Stimulated activated CD8-positive, alpha-beta memory T cell treated with anti-CD3 and anti-CD28 coated beads, Interleukin-7, amount 100 ng/mL, for 1 hour (primary cell): ENCODE measurements around the gene ZSWIM3.
A peak's percentile ranks its signal among the peaks of the same experiment; 100 is the strongest.

Experiments
- DNase-seq, 2 donors: peaks; one replicate each; pipeline ENCODE4 v3.0.0-alpha.2; 2020; ENCODE audit warnings: low read depth in 2 of 2

The ZSWIM3 gene

DNA sequence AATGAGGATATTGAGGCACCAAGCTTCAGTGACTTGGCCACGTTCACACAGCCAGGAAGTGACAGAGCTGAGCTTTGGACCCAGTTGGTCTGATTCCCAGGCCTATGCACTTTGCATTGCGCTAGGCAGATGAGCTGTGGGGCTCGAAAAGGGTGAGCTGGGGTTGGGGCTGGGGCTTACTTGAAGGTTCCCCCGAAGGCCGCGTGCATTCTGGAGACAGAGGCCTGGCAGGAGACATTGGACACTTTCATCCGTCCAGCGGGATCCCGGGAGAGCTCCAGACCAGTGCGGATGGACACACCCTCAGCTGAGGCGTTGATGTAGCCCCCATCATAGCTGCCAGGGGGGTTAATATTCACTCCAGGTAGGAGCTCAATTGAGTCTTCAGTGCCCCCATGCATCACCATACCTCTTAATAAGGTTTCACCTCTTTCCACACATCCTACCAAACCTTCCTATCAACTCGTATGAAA, 52.0 kb downstream of the ZSWIM3 start:
- no peak for DNase-seq

DNA sequence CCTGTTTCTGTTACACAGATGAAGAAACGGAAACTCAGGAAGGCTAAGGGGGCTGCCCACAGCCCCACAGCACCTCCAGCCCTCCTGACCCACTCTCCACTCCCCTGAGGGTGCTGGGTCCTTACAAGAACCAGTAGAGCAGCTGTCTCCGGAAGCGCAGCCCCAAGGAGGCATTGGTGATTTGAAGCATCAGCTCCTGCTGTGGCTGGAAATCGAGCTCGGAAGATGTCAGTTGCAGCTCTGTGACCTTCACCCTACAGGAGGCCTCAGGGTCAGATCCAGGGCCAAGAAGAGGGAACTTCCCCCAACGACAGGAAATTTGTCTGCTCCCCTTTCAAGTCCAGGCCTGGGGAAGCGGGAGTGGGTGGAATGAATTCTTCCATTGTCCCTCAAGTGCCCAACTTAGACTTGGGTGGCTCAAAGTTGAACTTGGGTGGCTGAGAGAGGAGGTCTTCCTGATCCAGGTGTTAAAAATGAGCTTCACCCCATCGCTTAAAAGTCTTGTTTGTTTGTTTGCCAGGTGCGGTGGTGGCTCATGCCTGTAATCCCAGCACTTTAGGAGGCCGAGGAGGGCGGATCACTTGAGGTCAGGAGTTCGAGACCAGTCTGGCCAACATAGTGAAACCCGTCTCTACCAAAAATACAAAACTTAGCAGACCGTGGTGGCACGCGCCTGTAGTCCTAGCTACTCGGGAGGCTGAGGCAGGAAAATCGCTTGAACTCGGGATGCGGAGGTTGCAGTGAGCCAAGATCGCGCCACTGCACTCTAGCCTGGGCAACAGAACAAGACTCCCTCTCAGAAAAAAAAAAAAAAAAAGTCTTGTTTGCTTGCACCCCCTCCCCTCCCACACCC, 52.6 kb downstream of the ZSWIM3 start:
- DNase-seq, result no peak

DNA sequence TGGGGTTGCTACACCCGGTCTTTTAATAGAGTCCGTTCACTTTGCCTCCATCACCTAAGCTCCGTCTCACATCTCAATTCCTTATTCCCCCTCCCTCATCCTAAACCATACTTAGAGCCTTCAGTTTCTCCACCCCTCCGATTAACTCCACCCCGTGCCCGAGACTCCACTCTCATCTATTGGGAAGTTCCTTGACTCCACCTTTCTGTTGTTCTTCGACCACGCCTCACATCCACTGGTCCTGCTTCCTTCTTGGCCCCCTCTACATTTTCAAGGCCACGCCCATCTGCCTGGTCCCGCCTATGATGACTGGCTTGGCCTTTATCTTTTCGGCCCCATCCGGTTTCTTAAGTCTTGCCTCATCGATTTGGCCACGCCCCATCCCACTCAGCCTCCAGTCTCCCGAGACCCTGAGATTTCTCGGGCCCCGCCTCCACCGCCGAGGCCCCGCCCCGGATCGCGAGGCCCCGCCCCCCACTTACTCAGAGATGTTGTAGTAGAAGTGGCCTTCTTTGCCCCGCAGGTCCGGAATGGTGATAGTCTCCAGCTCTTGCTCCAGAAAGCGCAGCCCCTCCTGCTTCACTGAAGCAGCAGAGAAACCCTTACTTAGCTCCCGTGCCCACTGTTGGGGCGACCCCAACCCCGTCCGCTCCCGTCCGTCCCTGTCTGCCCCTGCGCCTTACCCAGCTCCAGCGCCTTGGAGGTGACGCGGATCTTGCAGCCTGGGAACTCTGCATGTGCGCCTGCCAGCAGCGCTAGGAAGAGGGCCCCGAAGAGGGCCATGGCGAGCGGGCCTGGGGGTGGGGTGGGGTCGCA, 53.5 kb downstream of the ZSWIM3 start:
- DNase-seq, result peak; percentile 76 to 80

DNA sequence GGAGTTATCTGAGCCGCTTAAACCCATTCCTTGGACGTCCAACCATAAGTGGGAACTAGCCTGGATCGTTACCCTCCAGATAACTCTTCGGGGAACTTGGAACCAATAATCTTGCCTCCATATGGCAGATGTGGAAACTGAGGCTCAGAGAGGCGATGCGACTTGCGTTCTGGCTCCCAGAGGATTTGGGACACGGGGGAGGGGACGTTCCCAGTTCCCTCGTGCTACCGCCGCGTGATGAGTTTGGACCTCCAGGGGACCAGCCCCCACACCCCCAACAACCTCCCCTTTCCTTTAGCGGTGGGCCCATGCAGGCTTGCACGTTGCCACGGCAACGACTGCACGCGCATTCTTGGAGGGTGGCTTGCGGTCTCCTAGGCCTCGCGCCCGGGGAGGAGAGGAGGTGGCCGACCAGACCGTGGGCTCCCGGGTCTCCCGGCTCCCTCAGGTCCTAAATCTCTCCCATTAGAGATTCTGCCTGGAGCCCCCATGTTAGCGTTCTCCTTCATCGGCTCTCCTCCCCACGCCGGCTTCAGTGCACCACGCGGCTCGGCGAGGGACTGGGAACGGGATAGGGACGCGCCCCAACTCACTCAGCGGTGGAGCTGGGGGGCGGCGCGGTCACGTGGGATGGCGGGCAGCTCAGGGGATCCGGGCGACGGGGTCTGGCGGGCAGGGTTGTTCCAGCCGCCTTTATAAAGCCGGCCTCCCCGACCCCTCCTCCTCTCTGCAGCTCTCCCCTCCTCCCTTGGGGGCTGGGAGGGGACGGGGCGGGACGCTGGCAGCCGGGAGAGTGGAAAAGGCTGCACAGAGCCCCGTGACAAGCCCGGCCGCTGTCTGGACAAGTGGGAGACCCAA, 54.3 kb downstream of the ZSWIM3 start, which contains the start of gene PLTP:
Gene PLTP (minus strand): TSS at position 670 of the 858 bp plus-strand sequence. CDS start 703 bp downstream, outside the sequence.
- DNase-seq, result no peak

DNA sequence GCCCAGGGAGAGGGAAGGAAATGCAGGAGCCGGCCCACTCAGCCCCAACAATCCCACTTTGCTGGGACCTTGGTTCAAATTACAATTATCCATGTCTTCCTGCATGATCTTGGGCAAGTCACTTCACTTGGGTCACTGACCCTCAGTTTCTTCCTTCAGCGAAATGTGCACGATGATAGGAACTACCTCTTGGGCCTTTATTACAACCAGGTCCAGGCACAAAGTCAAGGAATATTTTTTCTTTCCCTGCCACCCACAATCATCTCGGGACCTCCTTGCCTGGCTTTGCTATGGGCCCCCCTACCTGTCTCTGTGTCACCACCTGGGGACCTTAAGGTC, 54.9 kb downstream of the ZSWIM3 start:
- no peak for DNase-seq

DNA sequence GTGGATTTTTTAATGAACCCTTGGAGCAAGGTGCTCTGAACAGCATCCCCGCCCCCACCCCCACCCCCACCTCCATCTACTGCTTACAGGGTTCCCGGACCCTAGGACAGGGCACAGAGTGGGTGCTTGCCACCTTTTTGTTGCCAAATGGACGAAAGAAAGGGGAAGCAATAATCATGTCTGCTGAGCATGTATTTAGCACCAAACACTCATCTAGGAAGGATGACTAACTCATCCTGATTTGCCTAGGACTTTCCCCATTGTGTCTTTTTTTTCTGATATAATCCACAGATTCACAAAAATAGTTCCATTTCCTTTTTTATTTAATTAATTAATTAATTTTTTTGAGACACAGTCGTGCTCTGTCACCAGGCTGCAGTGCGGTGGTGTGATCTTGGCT, 55.7 kb downstream of the ZSWIM3 start:
- DNase-seq, result no peak

DNA sequence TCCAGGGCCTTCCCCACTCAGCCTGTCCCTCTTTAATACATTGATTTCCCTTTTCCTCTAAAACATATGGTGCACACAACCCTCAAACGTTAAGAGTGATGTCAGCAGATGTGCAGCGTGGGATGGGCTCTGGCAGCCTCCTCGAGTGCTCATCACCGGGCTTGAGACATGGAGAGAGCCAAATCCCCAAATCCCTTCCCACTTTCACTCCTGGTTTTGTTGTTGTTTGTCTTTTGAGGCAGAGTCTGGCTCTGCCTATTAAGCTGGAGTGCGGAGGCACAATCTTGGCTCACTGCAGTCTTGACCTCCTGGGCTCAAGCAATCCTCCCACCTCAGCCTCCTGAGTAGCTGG, 60.4 kb downstream of the ZSWIM3 start:
- no peak for DNase-seq

DNA sequence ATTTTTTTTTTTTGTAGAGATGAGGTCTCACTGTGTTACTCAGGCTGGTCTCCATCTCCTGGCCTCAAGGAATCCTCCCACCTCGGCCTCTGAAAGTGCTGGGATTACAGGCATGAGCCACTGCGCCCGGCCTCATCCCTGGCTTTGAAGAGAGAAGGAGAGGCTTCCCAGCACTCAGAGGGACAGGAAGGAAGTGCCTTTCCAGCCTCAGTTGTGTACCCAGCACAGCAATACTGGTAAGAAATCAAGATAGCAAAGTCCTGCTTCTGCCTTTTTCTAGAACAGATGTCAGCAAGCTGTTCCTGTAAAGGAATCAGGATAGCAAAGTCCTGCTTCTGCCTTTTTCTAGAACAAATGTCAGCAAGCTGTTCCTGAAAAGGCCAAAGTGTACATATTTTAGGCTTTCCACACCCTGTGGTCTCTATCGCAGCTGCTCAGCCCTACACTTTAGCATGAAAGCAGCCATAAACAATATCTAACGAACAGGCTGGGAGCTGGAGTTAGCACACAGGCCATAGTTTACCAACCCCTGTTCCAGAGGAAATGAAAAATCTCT, 60.8 kb downstream of the ZSWIM3 start:
- DNase-seq, result no peak

DNA sequence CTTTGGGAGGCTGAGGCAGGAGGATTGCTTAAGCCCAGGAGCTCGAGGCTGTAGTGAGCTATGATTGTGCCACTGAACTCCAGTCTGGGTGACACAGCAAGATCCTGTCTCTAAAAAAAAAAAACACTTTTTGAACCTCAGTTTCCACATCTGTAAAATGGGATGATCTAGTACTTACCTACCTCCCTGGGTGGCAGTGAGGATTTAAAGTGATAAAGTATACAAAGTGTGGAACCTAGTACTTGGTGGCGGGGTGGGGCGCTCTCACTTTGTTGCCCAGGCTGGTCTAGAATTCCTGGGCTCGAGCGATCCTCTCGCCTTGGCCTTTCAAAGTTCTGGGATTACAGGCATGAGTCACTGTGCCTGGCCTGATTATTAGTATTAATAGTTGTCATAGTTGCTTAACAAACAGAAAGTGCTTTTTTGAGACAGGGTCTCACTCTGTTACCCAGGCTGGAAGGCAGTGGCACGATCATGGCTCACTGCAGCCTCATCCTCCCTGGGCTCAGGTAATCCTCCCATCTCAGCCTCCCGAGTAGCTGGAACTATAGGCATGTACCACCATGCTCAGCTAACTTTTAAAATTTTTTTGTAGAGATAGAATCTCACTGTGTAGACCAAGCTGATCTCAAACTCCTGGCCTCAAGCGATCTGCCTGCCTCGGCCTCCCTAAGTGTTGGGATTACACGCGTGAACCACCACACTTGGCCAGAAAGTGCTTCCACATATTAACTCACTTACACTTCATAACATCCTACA, 61.5 kb downstream of the ZSWIM3 start:
- no peak for DNase-seq

DNA sequence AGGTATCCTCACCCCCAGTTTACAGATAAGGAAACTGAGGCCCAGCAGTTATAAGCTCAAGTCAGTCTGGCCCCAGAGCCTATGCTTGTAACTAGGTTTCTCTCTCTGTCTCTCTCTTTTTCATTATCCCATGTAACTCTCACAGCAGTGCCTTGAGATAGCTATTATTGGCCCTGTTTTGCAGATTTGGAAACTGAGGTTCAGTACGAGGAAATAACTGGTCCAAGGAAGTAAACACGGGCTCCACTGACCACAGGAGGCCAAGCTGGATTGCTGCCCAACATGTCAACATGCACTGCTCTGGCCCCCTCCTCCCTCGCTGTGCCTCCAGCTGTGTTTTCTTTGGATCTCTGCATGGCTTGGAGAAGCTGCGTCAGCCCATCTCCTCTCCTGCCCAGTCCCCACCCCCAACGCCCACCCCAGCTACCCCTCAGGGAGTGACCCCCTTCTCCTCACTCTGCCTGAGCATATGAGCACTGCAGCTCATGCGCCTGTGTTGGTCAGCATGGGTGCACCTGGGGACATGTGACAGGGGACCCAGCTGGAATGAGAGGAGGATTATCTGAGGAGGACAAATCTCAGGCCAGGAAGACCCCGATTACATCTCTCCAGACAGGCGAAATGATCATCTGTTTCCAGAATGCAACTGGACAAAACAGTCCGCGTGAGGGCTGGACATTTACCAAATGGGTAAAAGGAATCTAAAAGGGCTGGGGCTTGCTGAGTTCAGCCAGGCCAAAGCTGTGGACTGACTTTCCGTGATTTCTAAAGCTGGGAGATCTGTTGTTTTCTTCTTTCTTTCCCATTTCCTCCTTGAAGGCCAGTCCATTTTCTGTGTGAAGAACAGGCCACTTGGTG, 62.4 kb downstream of the ZSWIM3 start:
- no peak for DNase-seq

DNA sequence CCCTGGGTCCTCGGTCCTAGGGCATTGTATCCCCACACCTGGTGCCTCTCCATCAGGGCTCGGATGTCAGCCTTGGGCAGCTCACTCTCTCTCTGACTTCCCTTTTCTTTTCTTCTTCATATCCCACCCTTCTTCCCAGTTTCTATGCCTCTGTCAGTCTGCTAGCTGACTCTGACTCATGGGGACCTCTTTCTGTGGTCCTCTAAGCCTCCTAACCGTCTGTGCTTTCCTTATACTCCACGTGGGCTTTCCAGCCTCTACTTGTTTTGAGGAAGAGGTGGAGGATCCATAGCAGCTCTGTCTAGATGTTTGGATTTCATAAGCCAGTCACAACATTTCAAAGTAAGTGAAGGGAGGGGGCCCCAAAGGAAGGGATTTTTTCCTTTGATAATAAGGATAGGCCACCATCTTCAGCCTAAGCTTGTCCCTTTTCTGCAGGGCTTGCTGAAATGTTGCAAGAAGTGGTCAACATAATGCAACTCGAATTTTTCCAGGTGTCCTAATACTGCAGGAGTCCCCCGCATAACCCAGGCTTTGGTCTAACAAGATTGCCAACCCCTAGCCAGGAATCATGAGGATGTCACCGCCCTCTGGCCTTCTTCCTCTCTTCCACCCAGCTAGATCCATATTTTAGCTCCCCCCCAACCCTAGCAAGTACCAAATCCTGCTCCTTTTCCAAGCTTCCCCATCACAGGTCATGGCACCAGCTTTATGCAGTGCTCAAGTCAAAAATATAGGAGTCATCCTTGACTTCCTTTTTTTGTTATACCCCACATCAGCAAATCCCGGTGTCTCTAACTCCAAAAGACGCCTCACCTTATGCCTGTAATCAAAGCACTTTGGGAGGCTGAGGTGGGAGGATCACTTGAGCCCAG, 63.3 kb downstream of the ZSWIM3 start:
- DNase-seq, result no peak

DNA sequence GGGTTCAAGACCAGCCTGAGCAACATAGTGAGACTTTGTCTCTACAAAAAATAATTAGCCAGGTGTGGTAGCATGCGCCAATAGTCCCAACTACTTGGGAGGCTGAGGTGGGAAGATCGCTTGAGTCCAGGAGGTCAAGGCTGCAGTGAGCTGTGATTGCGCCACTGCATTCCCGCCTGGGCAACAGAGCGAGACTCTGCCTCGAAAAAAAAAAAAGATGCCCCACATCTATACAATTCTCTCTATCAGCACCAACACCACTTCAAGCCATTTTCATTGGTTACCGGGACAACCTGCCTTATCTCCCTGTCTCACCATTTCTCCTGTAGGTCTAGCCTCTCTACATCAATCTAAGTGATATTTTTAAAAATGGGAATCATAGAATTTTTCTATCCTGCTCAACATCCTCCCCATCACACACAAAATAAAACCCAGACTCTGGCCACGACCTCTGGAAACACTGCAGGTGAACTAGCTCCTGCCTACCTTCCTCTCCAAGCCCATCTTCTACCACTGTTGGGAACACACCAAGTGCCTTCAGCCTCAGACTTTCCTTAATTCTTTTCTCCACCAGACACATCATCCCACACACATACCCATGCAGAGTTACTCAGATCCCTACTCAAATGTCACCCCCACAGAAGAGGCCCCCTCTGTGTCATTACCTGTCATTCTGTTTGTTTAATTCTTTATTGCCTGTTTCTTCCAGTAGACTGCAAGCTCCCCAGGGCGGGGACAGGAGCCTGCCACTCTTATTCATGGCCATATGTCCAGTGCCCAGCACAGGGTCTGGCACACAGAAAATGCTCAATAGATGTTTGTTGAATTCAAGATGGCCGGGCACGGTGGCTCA, 64.1 kb downstream of the ZSWIM3 start:
- no peak for DNase-seq

DNA sequence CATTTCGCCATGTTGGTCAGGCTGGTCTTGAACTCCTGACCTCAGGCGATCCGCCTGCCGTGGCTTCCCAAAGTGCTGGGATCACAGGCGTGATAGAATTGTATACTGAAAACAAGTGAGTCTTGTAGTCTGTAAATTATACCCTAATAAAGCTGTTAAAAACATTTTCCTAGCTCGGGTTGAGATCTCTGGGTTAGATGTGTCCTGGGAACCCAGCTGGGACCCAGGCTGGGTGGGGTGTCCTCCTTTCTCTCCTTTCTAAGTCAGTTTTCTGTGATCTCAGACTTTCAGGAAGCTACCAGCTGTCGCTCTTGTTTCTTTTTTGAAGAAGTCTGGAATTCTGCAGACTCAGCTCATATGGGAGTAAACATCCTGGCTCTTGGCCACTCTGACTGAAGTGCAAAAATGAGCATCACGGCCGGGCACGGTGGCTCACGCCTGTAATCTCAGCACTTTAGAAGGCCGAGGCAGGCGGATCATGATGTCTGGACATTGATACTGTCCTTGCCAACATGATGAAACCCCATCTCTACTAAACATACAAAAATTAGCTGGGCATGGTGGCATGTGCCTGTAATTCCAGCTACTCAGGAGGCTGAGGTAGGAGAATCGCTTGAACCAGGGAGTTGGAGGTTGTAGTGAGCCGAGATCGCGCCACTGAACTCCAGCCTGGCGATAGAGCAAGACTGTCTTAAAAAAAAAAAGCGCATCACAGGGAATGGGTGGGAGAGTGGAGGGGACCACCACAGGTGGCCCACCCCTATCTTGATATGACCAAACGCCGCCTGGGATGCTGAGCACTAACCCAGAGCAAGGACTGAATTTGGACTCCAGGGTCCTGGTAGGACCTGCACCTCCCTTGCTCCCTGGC, 67.2 kb downstream of the ZSWIM3 start:
- DNase-seq, result no peak

DNA sequence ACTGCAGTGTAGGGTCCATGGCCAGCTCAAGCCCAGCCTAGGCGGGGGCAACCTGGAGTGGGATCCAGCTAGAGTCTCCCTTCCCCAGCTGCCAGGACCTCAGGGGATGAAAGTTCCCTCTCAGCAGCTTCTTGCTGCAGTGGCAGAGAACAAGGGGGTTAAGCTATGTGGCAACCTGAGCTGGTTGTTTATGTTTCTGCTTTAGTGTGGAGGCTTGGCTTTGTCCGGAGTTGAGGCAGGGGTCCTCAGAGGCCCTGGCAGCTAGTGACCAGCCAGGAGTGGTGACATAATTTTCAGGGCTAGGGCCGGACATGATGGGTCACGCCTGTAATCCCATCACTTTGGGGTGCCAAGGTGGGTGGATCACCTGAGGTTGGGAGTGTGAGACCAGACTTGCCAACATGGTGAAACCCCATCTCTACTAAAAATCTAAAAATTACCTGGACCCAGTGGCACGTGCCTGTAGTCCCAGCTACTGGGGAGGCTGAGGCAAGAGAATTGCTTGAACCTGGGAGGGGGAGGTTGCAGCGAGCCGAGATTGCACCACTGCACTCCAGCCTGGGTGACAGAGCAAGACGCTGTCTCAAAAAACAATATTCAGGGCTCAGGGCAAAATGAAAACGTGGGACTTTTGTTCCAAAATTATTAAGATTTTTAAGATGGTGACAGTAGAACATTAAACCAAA, 68.5 kb downstream of the ZSWIM3 start:
- no peak for DNase-seq

DNA sequence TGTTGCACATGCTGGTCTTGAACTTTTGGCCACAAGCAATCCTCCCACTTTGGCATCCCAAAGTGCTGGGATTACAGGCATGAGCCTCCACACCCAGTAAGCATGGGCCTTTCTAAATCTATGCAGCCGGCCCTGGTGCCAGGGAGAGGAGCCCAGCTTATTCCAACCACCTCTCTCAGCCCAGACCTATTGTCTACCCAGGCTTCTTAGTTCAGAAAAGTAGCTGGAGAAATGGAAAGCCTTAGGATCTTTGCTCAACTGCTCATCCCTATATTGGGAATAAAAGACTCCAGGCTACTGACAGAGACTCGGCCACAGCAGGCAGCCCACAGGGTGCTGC, 69.3 kb downstream of the ZSWIM3 start:
- no peak for DNase-seq

DNA sequence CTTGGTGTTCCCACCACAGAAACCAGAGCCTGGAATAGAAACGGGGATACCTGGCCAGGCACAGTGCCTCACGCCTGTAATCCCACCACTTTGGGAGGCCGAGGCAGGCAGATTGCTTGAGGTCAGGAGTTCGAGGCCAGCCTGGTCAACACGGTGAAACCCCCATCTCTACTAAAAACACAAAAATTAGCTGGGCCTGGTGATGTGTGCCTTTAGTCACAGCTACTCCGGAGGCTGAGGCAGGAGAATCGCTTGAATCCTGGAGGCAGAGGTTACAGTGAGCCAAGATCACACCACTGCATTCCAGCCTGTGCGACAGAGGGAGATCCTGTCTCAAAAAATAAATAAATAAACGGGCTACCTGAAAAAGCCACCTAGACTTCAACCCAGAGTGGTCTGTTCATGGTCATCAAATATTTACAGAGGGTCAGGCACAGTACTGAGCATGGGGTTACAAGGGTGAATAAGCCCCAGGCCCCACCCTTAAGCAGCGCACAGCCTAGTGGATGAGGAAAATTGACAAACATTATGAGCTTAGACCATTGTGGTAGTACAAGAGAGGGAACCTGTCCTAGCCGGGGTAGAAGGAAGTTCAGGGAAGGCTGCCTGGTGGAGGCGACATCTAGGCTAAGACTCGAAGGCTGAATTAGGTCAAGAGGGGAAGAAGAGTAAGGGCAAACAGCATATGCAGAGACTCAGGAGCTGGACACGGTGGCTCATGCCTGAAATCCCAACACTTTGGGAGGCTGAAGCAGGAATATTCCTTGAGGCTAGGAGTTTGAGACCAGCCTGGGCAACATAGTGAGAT, 69.9 kb downstream of the ZSWIM3 start:
- no peak for DNase-seq
